SH-SY5Y (cell line): ENCODE results near the gene FIGN.

Experiments used
- GATA2 ChIP-seq: IDR thresholded peaks from 2 replicates; pipeline ENCODE4 v1.6.1; 2011; ENCODE audit warnings: mild to moderate bottlenecking, low read depth, low read length
- GATA3 ChIP-seq: IDR thresholded peaks from 2 replicates; pipeline ENCODE4 v1.6.1; 2011; ENCODE audit warnings: low read depth, mild to moderate bottlenecking, low read length, moderate library complexity

DNA sequence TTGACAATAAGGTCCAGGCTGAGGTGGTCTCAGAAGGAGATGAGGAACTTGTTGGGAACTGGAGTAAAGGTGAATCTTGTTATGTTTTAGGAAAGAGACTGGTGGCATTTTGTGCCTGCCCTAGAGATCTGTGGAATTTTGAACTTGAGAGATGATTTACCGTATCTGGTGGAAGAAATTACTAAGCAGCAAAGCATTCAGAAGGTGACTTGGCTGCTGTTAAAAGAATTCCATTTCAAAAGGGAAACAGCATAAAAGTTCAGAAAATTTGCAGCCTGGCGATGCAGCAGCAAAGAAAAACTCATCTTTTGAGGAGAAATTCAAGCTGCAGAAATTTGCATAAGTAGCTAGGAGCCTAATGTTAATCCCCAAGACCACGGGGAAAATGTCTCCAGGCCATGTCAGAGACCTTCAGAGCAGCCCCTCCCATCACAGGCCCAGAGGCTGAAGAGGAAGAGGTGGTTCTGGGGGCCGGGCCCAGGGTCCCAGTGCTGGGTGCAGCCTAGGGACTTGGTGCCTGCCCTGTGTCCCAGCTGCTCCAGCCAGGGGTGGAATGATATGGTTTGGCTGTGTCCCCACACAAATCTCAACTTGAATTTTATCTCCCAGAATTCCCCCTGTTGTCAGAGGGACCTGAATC lies 73.5 kb downstream of the FIGN start:
- TF ChIP-seq GATA3: no peak
- TF ChIP-seq GATA2: no peak
